ENCODE data around the gene DSE.

DNA sequence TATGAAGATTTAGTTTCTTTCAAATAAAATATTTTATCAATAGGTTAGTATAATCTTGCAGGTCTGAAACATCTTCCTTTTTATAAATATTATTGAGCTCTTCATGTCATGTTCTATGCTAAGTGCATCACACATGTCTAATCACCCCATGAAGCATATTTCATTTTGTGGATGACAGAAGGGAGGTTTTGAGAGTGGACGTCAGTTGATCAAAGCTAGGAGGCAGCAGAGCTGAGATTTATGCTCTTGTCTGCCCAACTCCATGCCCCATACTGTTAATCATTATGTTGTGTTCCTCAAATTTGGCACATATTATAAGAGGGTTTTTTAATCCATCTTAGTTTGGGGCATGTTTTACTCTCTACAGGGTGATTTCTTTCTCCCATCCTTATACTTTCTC is 22.7 kb downstream of the DSE start:
- TF ChIP-seq, protein P1, sequence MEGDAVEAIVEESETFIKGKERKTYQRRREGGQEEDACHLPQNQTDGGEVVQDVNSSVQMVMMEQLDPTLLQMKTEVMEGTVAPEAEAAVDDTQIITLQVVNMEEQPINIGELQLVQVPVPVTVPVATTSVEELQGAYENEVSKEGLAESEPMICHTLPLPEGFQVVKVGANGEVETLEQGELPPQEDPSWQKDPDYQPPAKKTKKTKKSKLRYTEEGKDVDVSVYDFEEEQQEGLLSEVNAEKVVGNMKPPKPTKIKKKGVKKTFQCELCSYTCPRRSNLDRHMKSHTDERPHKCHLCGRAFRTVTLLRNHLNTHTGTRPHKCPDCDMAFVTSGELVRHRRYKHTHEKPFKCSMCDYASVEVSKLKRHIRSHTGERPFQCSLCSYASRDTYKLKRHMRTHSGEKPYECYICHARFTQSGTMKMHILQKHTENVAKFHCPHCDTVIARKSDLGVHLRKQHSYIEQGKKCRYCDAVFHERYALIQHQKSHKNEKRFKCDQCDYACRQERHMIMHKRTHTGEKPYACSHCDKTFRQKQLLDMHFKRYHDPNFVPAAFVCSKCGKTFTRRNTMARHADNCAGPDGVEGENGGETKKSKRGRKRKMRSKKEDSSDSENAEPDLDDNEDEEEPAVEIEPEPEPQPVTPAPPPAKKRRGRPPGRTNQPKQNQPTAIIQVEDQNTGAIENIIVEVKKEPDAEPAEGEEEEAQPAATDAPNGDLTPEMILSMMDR (IDR thresholded peaks at IDR 0.05) = no peak; the same call in 1 of the 2 replicates
- TF ChIP-seq POLR2AphosphoS5 (IDR thresholded peaks at IDR 0.05; ENCODE audit: low read depth, low read length) = no peak

Measured in Panc1 (cell line).